Subcutaneous abdominal adipose tissue (tissue), 5 donors: ENCODE measurements around the gene OR4N5.

Experiments
- H3K27ac ChIP-seq: one replicate; pipeline ENCODE4 v1.7.0; 2013; ENCODE audit warnings: low read depth, mild to moderate bottlenecking, inconsistent platforms, low read length, moderate library complexity
- H3K27me3 ChIP-seq, 5 donors: one replicate each; pipeline ENCODE4 v1.7.0; 2013; ENCODE audit warnings: low read length in 5 of 5, inconsistent platforms in 1 of 5; ENCODE audit not compliant: control insufficient read depth in 5 of 5, insufficient read depth in 4 of 5
- H3K36me3 ChIP-seq, 5 donors: one replicate each; pipeline ENCODE4 v1.7.0; 2013; ENCODE audit warnings: low read length in 5 of 5; ENCODE audit not compliant: control insufficient read depth in 5 of 5, insufficient read depth in 5 of 5
- H3K4me1 ChIP-seq, 5 donors: one replicate each; pipeline ENCODE4 v1.7.0; 2013; ENCODE audit warnings: low read length in 5 of 5, mild to moderate bottlenecking in 3 of 5, moderate library complexity in 1 of 5; ENCODE audit not compliant: control insufficient read depth in 5 of 5, insufficient read depth in 5 of 5
- H3K4me3 ChIP-seq, 5 donors: one replicate each; pipeline ENCODE4 v1.7.0; 2013; ENCODE audit warnings: low read length in 5 of 5, low read depth in 1 of 5
- H3K9ac ChIP-seq, 5 donors: one replicate each; pipeline ENCODE4 v1.7.0; 2013; ENCODE audit warnings: low read length in 5 of 5, mild to moderate bottlenecking in 4 of 5, moderate library complexity in 3 of 5
- H3K9me3 ChIP-seq, 5 donors: one replicate each; pipeline ENCODE4 v1.7.0; 2013; ENCODE audit warnings: low read length in 5 of 5; ENCODE audit not compliant: control insufficient read depth in 5 of 5
- donor health status: healthy.
- donor health status: healthy.
- donor health status: healthy.
- donor health status: healthy.
- donor health status: healthy.

The OR4N5 gene

DNA sequence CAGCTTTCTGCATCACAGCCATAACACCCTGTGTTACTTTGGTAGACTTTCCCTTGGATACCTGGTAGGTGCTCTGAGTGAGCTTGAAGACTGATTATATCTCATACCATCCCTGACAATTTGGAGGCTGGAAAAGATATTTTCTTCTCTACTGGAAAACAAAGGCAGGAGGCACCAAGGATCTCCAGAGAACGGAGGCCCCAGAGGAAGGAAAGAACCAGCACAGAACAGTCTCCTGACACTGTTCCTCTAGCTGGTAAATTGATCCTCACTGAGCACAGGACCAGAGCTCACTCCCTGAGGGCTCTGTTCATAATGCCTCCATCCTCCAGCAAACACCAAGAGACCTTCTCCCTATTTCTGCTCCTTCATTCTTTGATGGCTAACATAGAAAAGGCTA, 52.0 kb downstream of the OR4N5 start, which contains the start of gene OR11G2:
Gene OR11G2, plus strand, starts transcription at position 301 of the 400 bp plus-strand sequence. CDS start 6,542 bp downstream, outside the sequence.
- Histone ChIP-seq H3K27me3 (peaks cover 0 to 3% (median 0%) of the 10 kb centered on the region in 5 donors), H3K36me3 (no peaks in the 10 kb centered on the region), H3K4me1 (no peaks in the 10 kb centered on the region), H3K9me3 (no peaks in the 10 kb centered on the region), H3K27ac (no peak within 1 kb of the TSS), H3K9ac (no peak within 1 kb of the TSS), H3K4me3 (no peak within 1 kb of the TSS)

- Histone ChIP-seq H3K36me3 (no peaks in the 10 kb centered on the region), H3K4me1 (no peaks in the 10 kb centered on the region), H3K9ac (no peak overlapping the region), H3K9me3 (no peaks in the 10 kb centered on the region), H3K27me3 (peaks cover 0 to 3% (median 0%) of the 10 kb centered on the region in 5 donors), H3K4me3 (no peak overlapping the region), H3K27ac (no peak overlapping the region)
These were observed 52.8 kb downstream of the OR4N5 start for GRCh38 chr14:20191396-20191795.

GRCh38 chr14:20194101-20194500, 55.5 kb downstream of the OR4N5 start:
- Histone ChIP-seq H3K9ac (no peak overlapping the region), H3K36me3 (no peaks in the 10 kb centered on the region), H3K27ac (no peak overlapping the region), H3K4me3 (no peak overlapping the region), H3K9me3 (no peaks in the 10 kb centered on the region), H3K4me1 (no peaks in the 10 kb centered on the region), H3K27me3 (no peaks in the 10 kb centered on the region)
